ENCODE measurements around the gene CDKL2.
"Not testable (repeated sequence)": the region's sequence is repeated elsewhere in the genome, so short reads cannot be mapped to it uniquely, and the experiment has no call there.

The CDKL2 gene

DNA sequence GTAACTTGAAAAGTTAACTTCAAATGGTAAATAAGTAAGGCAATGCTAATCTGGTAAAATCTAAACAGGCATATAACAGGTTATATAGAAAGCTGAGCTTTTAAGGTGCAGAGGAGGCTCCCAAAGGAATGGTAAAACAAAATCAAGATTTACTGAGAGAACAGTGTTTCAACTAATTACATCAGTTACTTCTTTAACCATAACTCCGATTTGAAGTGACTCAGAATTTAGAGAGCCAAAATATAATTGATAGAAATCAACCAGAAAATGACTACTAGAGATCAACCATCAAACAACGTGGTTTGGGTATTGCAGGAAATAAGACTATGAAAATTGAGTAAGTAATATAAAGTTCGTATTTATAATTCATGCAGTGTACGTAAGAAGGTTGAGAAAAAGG lies 36.0 kb upstream of the CDKL2 start:
- Histone ChIP-seq H3K9me3 (ENCODE audit: control insufficient read depth, insufficient read depth, low read depth, low read length) (no peaks in the 10 kb centered on the region), H3K27ac (ENCODE audit: low read depth, low read length) (no peak overlapping the region), H3K4me3 (ENCODE audit: low read depth, low read length) (no peak overlapping the region), H3K36me3 (ENCODE audit: control insufficient read depth, insufficient read depth, low read length) (peaks cover 15% of the 10 kb centered on the region), H3K9ac (ENCODE audit: low read length) (no peak overlapping the region), H3K27me3 (ENCODE audit: control insufficient read depth, insufficient read depth, low read length) (no peaks in the 10 kb centered on the region), H3K4me1 (ENCODE audit: control insufficient read depth, insufficient read depth, low read length) (peaks cover 28% of the 10 kb centered on the region)

- not testable (repeated sequence) for H3K27ac ChIP-seq (ENCODE audit: low read depth, low read length); H3K4me3 ChIP-seq (ENCODE audit: low read depth, low read length); H3K27me3 ChIP-seq (ENCODE audit: control insufficient read depth, insufficient read depth, low read length); H3K9ac ChIP-seq (ENCODE audit: low read length); H3K9me3 ChIP-seq (ENCODE audit: control insufficient read depth, insufficient read depth, low read depth, low read length)
- Histone ChIP-seq H3K36me3 (ENCODE audit: control insufficient read depth, insufficient read depth, low read length) (peaks cover 32% of the 10 kb centered on the region), H3K4me1 (ENCODE audit: control insufficient read depth, insufficient read depth, low read length) (peaks cover 19% of the 10 kb centered on the region)
These were observed 34.3 kb upstream of the CDKL2 start for GRCh38 chr4:75664604-75665003.

DNA sequence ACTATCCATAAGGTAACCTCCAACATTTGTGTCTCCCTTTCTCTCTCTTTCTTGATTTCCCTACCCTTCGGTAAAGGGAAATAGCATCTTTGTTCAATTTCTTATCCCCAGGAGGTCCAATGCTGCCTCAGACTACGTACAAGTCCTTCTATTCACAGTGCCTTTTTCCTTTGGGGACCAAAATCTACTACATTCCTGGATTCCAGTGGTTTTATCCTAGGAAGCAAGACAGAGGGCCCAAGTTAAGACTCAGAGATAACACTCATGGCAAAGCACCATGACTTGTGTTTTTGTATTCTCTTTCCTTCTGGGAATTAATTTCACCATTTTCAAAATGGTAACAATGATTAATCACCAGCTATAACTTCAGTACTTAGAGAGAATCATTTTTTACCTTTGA lies 32.3 kb upstream of the CDKL2 start:
- peaks cover 49% of the 10 kb centered on the region for H3K36me3 ChIP-seq (ENCODE audit: control insufficient read depth, insufficient read depth, low read length)
- no peak overlapping the region for H3K4me3 ChIP-seq (ENCODE audit: low read depth, low read length)
- H3K27me3 ChIP-seq (ENCODE audit: control insufficient read depth, insufficient read depth, low read length) = no peaks in the 10 kb centered on the region
- H3K4me1 ChIP-seq (ENCODE audit: control insufficient read depth, insufficient read depth, low read length) = peaks cover 3% of the 10 kb centered on the region; the same call in 1 of the 2 replicates
- H3K9me3 ChIP-seq (ENCODE audit: control insufficient read depth, insufficient read depth, low read depth, low read length) = no peaks in the 10 kb centered on the region
- H3K27ac ChIP-seq (ENCODE audit: low read depth, low read length) = no peak overlapping the region
- no peak overlapping the region for H3K9ac ChIP-seq (ENCODE audit: low read length)

DNA sequence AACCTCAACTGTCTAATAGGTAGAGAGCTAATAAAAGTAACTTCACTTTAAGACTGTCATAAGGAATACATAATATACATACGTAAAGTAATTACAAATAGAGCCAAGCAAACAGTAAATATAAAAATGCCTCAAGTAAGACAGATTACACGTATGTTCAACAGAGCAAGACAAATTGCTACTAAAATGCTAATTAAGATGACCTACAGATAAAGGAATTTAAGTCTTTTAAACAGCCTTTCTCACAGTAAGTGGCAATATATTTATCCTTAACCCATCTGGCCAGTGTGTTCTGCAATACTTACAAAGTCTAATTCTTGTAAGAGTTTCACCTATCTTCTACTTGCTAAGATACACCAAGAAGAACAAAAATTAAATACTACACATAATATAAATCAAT lies 30.2 kb upstream of the CDKL2 start:
- Histone ChIP-seq H3K9me3 (ENCODE audit: control insufficient read depth, insufficient read depth, low read depth, low read length) (no peaks in the 10 kb centered on the region), H3K27ac (ENCODE audit: low read depth, low read length) (no peak overlapping the region), H3K36me3 (ENCODE audit: control insufficient read depth, insufficient read depth, low read length) (peaks cover 70% of the 10 kb centered on the region)

DNA sequence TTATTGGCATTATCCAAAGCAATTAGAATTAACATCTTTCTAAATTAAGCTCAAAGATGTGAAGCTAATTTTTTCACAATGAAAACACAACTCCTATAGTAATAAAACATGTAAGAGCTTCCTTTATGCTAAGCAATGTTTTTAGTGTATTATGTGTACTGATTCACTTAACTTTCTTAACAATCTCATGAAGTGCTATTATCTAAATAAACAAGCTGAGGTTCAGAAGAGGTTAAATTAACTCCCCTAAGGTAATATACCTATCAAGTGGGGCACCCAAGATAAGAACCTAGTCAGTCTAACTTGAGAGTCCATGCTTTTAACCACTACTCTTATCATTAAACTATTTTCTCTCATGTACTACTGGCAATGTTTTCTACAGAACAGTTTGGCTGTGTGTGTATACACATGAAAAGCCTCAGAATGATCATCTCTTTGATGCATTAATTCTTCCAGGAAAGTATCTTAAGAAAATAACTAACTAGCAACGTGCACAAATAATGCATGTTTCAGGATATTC lies 29.2 kb upstream of the CDKL2 start:
- Histone ChIP-seq H3K9me3 (ENCODE audit: control insufficient read depth, insufficient read depth, low read depth, low read length) (no peaks in the 10 kb centered on the region), H3K9ac (ENCODE audit: low read length) (no peak overlapping the region), H3K27ac (ENCODE audit: low read depth, low read length) (no peak overlapping the region; the same call in 1 of the 2 replicates), H3K4me1 (ENCODE audit: control insufficient read depth, insufficient read depth, low read length) (no peaks in the 10 kb centered on the region), H3K27me3 (ENCODE audit: control insufficient read depth, insufficient read depth, low read length) (no peaks in the 10 kb centered on the region), H3K4me3 (ENCODE audit: low read depth, low read length) (no peak overlapping the region), H3K36me3 (ENCODE audit: control insufficient read depth, insufficient read depth, low read length) (peaks cover 79% of the 10 kb centered on the region)

More for the DNA sequence above, 30.2 kb upstream of the CDKL2 start:
- no peaks in the 10 kb centered on the region for H3K27me3 ChIP-seq (ENCODE audit: control insufficient read depth, insufficient read depth, low read length)
- no peaks in the 10 kb centered on the region for H3K4me1 ChIP-seq (ENCODE audit: control insufficient read depth, insufficient read depth, low read length)
- no peak overlapping the region for H3K4me3 ChIP-seq (ENCODE audit: low read depth, low read length)
- no peak overlapping the region for H3K9ac ChIP-seq (ENCODE audit: low read length)

GRCh38 chr4:75658876-75659275 lies 28.5 kb upstream of the CDKL2 start:
- Histone ChIP-seq H3K9me3 (ENCODE audit: control insufficient read depth, insufficient read depth, low read depth, low read length) (no peaks in the 10 kb centered on the region), H3K36me3 (ENCODE audit: control insufficient read depth, insufficient read depth, low read length) (peaks cover 86% of the 10 kb centered on the region), H3K27ac (ENCODE audit: low read depth, low read length) (no peak overlapping the region; the same call in 1 of the 2 replicates), H3K4me3 (ENCODE audit: low read depth, low read length) (no peak overlapping the region), H3K9ac (ENCODE audit: low read length) (no peak overlapping the region), H3K4me1 (ENCODE audit: control insufficient read depth, insufficient read depth, low read length) (no peaks in the 10 kb centered on the region), H3K27me3 (ENCODE audit: control insufficient read depth, insufficient read depth, low read length) (no peaks in the 10 kb centered on the region)

DNA sequence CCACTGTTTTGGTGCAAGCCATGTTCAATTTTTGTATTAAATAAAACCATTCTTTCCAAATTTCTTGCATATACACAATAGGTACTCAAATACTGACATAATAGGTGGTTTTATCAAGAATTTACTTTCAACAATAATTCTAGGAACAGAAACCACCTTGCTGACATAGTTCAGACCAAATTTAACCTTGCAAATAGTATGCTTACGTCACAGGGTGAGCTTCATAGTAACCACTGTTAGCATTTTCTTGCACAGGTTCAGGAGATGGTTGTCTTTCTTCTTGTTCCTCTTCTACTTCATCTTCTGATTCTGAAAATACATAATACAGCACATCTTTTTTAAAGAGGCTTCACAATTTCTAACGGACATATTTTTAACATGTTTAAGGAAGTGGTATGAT lies 25.2 kb upstream of the CDKL2 start:
- Histone ChIP-seq H3K36me3 (ENCODE audit: control insufficient read depth, insufficient read depth, low read length) (peaks cover 97% of the 10 kb centered on the region), H3K4me1 (ENCODE audit: control insufficient read depth, insufficient read depth, low read length) (no peaks in the 10 kb centered on the region)

GRCh38 chr4:75654905-75655304 lies 24.6 kb upstream of the CDKL2 start:
- no peak overlapping the region for H3K9ac ChIP-seq (ENCODE audit: low read length)
- no peaks in the 10 kb centered on the region for H3K27me3 ChIP-seq (ENCODE audit: control insufficient read depth, insufficient read depth, low read length)
- H3K27ac ChIP-seq (ENCODE audit: low read depth, low read length) = no peak overlapping the region
- no peak overlapping the region for H3K4me3 ChIP-seq (ENCODE audit: low read depth, low read length)
- no peaks in the 10 kb centered on the region for H3K9me3 ChIP-seq (ENCODE audit: control insufficient read depth, insufficient read depth, low read depth, low read length)
- H3K36me3 ChIP-seq (ENCODE audit: control insufficient read depth, insufficient read depth, low read length) = peaks cover 97% of the 10 kb centered on the region
- H3K4me1 ChIP-seq (ENCODE audit: control insufficient read depth, insufficient read depth, low read length) = no peaks in the 10 kb centered on the region

More for the DNA sequence above, 25.2 kb upstream of the CDKL2 start:
- Histone ChIP-seq H3K27me3 (ENCODE audit: control insufficient read depth, insufficient read depth, low read length) (no peaks in the 10 kb centered on the region), H3K9ac (ENCODE audit: low read length) (no peak overlapping the region), H3K4me3 (ENCODE audit: low read depth, low read length) (no peak overlapping the region), H3K9me3 (ENCODE audit: control insufficient read depth, insufficient read depth, low read depth, low read length) (no peaks in the 10 kb centered on the region), H3K27ac (ENCODE audit: low read depth, low read length) (no peak overlapping the region)

- Histone ChIP-seq H3K27me3 (ENCODE audit: control insufficient read depth, insufficient read depth, low read length) (no peaks in the 10 kb centered on the region), H3K4me3 (ENCODE audit: low read depth, low read length) (no peak overlapping the region), H3K36me3 (ENCODE audit: control insufficient read depth, insufficient read depth, low read length) (peaks cover 96% of the 10 kb centered on the region), H3K9ac (ENCODE audit: low read length) (no peak overlapping the region), H3K4me1 (ENCODE audit: control insufficient read depth, insufficient read depth, low read length) (no peaks in the 10 kb centered on the region), H3K27ac (ENCODE audit: low read depth, low read length) (no peak overlapping the region), H3K9me3 (ENCODE audit: control insufficient read depth, insufficient read depth, low read depth, low read length) (no peaks in the 10 kb centered on the region)
These were observed 23.6 kb upstream of the CDKL2 start for GRCh38 chr4:75653845-75654503.

GRCh38 chr4:75644095-75644494 lies 13.8 kb upstream of the CDKL2 start:
- peaks cover 69% of the 10 kb centered on the region for H3K36me3 ChIP-seq (ENCODE audit: control insufficient read depth, insufficient read depth, low read length)
- H3K27me3 ChIP-seq (ENCODE audit: control insufficient read depth, insufficient read depth, low read length) = no peaks in the 10 kb centered on the region
- no peak overlapping the region for H3K4me3 ChIP-seq (ENCODE audit: low read depth, low read length)
- H3K9ac ChIP-seq (ENCODE audit: low read length) = no peak overlapping the region
- no peak overlapping the region for H3K27ac ChIP-seq (ENCODE audit: low read depth, low read length)
- H3K4me1 ChIP-seq (ENCODE audit: control insufficient read depth, insufficient read depth, low read length) = no peaks in the 10 kb centered on the region
- no peaks in the 10 kb centered on the region for H3K9me3 ChIP-seq (ENCODE audit: control insufficient read depth, insufficient read depth, low read depth, low read length)

- Histone ChIP-seq H3K4me1 (ENCODE audit: control insufficient read depth, insufficient read depth, low read length) (no peaks in the 10 kb centered on the region), H3K27me3 (ENCODE audit: control insufficient read depth, insufficient read depth, low read length) (no peaks in the 10 kb centered on the region), H3K36me3 (ENCODE audit: control insufficient read depth, insufficient read depth, low read length) (peaks cover 65% of the 10 kb centered on the region), H3K9me3 (ENCODE audit: control insufficient read depth, insufficient read depth, low read depth, low read length) (no peaks in the 10 kb centered on the region), H3K27ac (ENCODE audit: low read depth, low read length) (no peak overlapping the region), H3K4me3 (ENCODE audit: low read depth, low read length) (no peak overlapping the region), H3K9ac (ENCODE audit: low read length) (no peak overlapping the region)
These were observed 13.3 kb upstream of the CDKL2 start for GRCh38 chr4:75643651-75644050.

All from HUES6 (cell line).